ENCODE measurements around the gene PRDM16.

DNA sequence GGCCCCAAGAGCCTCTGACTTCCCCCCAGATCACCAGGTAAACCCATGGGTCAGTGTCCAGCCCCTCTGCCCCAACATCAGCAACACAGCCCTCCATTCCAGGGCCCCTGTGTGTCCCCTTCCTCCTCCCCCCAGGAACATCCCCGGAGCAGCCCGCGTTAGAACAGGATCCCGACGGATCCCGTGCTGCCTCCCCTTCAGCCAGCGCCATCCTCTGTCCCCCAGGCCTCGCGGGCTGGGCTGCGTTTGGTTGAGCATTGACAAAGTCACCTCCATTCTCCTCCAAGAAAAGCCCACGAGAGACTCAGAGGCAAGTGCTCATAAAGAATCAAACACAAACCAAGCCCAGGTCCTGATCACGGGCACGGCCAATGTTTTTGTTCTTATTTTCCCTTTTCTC lies 225.4 kb downstream of the PRDM16 start:
- TF ChIP-seq, protein P1, sequence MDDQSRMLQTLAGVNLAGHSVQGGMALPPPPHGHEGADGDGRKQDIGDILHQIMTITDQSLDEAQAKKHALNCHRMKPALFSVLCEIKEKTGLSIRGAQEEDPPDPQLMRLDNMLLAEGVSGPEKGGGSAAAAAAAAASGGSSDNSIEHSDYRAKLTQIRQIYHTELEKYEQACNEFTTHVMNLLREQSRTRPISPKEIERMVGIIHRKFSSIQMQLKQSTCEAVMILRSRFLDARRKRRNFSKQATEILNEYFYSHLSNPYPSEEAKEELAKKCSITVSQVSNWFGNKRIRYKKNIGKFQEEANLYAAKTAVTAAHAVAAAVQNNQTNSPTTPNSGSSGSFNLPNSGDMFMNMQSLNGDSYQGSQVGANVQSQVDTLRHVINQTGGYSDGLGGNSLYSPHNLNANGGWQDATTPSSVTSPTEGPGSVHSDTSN (IDR thresholded peaks at IDR 0.05), result no peak
- TF ChIP-seq POLR2AphosphoS5 (IDR thresholded peaks at IDR 0.05; ENCODE audit: low read depth, low read length), result no peak
- TF ChIP-seq, protein P2, sequence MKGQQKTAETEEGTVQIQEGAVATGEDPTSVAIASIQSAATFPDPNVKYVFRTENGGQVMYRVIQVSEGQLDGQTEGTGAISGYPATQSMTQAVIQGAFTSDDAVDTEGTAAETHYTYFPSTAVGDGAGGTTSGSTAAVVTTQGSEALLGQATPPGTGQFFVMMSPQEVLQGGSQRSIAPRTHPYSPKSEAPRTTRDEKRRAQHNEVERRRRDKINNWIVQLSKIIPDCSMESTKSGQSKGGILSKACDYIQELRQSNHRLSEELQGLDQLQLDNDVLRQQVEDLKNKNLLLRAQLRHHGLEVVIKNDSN (IDR thresholded peaks at IDR 0.05; ENCODE audit: borderline replicate concordance, low read depth), result no peak
- TF ChIP-seq, protein P3, sequence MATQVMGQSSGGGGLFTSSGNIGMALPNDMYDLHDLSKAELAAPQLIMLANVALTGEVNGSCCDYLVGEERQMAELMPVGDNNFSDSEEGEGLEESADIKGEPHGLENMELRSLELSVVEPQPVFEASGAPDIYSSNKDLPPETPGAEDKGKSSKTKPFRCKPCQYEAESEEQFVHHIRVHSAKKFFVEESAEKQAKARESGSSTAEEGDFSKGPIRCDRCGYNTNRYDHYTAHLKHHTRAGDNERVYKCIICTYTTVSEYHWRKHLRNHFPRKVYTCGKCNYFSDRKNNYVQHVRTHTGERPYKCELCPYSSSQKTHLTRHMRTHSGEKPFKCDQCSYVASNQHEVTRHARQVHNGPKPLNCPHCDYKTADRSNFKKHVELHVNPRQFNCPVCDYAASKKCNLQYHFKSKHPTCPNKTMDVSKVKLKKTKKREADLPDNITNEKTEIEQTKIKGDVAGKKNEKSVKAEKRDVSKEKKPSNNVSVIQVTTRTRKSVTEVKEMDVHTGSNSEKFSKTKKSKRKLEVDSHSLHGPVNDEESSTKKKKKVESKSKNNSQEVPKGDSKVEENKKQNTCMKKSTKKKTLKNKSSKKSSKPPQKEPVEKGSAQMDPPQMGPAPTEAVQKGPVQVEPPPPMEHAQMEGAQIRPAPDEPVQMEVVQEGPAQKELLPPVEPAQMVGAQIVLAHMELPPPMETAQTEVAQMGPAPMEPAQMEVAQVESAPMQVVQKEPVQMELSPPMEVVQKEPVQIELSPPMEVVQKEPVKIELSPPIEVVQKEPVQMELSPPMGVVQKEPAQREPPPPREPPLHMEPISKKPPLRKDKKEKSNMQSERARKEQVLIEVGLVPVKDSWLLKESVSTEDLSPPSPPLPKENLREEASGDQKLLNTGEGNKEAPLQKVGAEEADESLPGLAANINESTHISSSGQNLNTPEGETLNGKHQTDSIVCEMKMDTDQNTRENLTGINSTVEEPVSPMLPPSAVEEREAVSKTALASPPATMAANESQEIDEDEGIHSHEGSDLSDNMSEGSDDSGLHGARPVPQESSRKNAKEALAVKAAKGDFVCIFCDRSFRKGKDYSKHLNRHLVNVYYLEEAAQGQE (IDR thresholded peaks at IDR 0.05; ENCODE audit: low read depth, low read length), result no peak
- TF ChIP-seq, protein P4, sequence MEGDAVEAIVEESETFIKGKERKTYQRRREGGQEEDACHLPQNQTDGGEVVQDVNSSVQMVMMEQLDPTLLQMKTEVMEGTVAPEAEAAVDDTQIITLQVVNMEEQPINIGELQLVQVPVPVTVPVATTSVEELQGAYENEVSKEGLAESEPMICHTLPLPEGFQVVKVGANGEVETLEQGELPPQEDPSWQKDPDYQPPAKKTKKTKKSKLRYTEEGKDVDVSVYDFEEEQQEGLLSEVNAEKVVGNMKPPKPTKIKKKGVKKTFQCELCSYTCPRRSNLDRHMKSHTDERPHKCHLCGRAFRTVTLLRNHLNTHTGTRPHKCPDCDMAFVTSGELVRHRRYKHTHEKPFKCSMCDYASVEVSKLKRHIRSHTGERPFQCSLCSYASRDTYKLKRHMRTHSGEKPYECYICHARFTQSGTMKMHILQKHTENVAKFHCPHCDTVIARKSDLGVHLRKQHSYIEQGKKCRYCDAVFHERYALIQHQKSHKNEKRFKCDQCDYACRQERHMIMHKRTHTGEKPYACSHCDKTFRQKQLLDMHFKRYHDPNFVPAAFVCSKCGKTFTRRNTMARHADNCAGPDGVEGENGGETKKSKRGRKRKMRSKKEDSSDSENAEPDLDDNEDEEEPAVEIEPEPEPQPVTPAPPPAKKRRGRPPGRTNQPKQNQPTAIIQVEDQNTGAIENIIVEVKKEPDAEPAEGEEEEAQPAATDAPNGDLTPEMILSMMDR (IDR thresholded peaks at IDR 0.05), result no peak
- no peak for TF ChIP-seq YY1 (IDR thresholded peaks at IDR 0.05; ENCODE audit: low read depth)
- TF ChIP-seq, protein P5, sequence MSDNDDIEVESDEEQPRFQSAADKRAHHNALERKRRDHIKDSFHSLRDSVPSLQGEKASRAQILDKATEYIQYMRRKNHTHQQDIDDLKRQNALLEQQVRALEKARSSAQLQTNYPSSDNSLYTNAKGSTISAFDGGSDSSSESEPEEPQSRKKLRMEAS (IDR thresholded peaks at IDR 0.05; ENCODE audit: low read depth), result no peak

Data from SK-N-SH (cell line).